GM19023 (cell line): ENCODE data around the gene RPS19BP1.
A peak's percentile ranks its signal among the peaks of the same experiment; 100 is the strongest.

ENCODE experiments used
- ATAC-seq: cut with Tn5 transposase; IDR thresholded peaks from one replicate; pipeline ENCODE4 v1.9.1; 2021; ENCODE audit warnings: mild to moderate bottlenecking, moderate library complexity; ENCODE audit not compliant: unreplicated experiment

The RPS19BP1 gene, protein sequence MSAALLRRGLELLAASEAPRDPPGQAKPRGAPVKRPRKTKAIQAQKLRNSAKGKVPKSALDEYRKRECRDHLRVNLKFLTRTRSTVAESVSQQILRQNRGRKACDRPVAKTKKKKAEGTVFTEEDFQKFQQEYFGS

DNA sequence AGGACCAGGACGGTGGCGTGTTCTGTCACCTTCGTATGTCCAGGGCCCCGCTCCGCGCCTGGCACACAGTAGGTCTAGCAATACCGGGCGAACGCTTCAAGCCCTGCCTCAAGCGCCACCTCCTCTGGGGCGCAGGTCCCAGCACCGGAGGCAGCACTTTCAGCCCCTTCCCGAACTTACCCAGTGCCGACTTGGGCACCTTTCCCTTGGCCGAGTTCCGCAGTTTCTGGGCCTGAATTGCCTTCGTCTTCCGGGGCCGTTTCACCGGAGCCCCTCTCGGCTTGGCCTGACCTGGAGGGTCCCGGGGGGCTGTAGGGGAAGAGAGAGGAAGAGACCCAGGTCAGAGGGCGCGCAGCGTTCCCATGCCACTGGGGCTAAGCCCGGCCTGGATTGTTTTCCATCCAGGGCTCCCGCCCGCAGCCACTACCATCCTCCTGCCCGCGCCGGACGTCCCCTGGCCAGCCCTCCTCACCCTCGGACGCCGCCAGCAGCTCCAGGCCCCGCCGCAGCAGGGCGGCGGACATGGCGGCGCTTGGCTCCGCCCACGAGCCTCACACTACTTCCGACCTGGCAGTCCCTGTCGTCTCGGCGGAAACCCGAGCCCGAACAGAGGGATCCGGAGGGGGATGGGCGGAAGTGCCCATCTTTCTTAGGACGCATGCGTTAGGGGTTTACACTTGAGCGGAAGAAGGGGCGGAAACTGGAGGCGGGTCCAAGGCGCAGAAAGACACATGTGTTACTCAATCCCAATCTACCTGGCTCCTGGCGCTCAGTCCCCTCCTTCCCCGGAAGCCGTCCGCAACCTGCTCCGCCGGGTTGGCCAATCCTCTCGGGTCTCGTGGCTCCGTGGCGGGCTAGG, at the start of gene RPS19BP1:
Gene RPS19BP1 (minus strand): TSS at position 534 of the 859 bp plus-strand sequence. CDS start 10 bp downstream, at position 524.
- ATAC-seq: peak; percentile 80

DNA sequence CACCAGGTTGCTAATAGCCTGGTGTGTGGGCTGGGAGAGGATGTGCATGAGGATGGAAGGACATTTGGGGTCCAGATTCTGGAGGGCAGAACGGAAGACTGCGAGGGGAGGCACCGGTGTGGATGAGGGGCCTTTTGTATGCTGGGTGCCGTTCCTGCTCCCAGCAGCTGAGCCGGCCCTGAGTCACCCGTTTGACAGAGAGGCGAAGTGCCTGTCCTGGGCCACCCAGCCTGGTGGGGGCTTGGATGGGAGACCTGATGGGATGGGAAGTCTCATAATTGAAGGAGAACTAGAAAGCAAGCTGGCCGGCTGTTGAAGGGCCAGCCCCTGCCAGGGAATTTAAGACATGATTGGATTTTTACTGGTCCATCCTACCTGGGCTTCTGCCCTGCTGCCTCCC, 48.8 kb upstream of the RPS19BP1 start:
- no peak for ATAC-seq

DNA sequence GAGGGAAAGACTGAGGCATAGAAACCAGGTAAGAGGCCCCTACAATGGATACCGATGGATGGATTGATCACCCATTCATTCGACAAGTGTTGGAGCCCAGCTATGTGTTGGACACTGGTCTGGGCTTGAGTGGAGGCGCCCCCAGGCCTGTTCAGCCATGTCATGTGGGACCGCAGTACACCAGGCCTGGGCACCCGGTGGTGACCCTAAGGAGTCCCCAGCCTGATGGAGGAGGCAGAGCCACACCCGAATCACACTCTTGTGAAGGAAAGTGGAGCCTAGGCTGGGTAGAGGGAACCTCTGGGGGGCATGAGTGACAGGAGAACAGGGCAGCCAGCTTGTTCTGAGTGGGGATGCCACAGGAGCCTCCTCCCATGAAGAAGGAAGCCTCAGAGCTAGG, 48.2 kb upstream of the RPS19BP1 start:
- ATAC-seq: no peak

DNA sequence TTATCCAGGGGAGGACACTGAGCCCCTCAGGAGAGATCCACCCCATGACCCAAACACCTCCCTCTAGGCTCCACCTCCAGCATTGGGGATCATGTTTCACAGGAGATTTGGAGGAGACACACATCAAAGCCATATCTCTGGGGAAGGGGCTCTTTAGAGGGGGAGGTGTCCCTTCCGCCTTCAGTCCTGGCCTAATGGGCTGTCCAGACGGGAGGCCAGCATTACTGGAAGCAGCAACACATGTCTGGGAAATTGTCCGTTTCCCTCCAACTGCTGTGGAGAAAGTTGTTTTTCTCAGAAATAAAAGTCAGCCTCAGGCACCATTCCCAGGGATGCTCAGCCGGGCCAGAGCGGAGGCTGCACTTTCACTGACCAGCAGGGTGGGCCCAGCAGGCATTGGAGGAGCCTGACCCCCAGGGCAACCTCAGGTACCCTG, 47.5 kb upstream of the RPS19BP1 start:
- ATAC-seq: no peak

DNA sequence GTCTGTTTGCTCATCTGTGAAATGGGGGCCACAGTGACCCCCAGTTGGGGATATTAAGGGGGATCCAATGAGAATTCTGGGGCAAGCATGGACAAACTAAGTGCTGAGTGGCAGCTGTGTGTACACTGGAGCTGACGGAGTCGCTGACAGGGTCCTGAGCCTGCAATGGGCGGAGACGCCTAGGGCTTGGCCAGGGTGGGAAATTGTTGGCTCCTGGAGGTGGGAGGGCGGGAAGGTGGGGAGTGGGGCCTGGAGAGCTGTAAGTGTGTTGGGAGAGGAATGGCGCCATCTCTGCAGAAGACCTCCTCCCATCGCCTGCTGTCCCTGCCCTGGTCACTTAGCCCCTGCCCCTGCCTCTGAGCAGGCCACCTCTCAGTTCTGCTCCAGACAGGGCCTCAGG, 45.4 kb upstream of the RPS19BP1 start:
- ATAC-seq: no peak

DNA sequence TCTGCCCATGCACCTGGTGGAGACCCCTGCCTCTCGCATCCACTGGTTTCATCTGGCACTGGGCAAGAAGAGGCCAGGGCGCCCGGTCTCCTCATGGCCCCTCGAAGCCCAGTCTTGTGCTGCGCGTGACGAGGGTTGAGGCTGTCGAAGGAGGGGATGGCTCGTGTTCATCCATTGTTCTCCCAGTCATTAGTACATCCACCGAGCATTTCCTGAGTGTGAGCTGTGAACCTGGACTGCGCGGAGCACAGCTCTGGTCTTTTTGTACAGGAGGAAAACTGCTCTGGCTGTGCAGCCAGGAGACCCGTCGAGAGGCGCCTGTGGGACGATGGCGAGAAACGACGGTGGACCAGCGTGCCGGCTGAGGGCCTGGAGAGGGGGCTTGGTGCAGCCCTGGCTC, 44.8 kb upstream of the RPS19BP1 start:
- no peak for ATAC-seq

DNA sequence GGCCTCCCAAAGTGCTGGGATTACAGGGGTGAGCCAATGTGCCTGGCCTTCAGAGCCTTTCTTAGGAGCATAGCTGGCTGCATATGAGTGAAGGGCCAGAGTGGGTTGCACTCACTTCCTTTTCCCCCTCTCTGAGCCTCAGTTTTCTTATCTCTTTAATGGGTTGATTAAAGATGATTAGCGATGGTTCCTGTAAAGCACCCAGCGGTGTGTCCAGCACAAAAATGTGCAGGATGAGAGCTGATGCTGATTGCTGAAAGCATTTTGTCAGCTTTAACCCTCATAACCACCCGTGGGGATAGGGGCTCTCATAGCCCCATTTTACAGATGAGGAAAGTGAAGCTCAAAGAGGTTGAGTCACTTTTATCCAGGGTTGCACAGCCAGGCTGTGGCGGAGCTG, 43.5 kb upstream of the RPS19BP1 start:
- no peak for ATAC-seq

DNA sequence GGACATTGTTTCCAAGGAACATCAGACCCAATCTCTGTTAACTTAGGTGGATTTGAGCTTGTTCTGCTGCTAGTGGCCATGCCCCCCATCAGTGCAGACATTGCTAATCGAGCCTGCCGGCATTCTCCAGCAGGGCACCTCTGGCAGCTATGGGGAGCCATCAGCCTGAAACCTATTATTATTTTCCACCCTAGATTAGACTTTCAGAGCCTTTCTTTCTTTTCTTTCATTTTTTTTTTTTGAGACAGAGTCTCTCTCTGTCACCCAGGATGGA, 42.9 kb upstream of the RPS19BP1 start:
- ATAC-seq: no peak

DNA sequence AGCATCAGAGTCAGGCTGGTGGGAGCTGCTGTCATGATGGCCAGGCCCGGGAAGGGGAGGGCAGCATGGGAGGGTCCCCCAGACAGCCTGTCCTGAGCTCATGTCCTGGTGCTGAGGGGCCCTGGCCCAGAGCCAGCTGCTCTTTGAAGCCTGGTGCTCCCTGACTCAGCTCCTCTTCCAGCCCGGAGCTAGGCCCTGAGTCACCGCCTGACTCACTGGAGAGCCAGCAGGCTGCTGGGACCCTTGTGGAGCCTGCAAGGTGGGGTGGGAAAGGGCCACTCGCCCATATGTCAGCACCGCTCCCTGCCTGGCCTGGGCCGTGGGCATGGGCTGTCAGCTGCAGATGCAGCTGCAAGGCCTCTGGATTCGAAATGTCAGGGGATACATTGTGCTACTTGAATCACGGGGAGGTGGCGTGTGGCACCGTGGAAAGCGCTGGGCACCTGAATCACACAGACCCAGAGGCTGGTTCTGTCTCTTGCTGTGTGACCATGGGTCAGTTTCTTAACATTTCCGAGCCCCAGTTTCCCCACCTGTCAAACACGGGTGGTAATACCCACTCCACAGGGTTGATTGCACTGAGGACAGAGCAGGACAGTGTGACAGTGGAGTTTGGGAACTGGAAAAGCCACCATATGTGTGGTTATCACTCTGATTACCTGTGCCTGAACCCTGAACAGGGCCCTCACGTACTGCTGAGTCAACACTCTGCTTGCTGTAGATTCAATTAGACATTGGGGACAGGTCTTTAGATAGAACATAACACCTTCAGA, 42.4 kb upstream of the RPS19BP1 start:
- ATAC-seq: no peak

DNA sequence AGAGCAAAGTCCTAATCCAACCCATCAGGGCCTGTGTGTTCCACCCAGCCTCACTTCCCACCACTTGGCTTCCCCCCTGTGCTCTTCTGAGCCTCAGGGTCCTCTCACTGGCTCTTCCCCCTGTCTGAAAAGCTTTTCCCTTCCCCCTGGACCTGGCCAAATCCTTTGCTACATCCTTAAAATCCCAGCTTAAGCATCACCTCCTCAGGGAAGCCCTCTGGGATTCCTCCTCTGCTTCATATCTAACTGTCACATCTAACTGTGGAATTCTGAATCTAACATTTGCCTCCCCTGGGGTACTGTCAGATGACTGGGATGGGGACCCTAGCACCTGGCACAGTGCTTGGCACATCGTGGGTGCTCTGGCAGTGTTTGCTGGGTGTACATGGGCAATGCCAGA, 39.0 kb upstream of the RPS19BP1 start:
- ATAC-seq: no peak

DNA sequence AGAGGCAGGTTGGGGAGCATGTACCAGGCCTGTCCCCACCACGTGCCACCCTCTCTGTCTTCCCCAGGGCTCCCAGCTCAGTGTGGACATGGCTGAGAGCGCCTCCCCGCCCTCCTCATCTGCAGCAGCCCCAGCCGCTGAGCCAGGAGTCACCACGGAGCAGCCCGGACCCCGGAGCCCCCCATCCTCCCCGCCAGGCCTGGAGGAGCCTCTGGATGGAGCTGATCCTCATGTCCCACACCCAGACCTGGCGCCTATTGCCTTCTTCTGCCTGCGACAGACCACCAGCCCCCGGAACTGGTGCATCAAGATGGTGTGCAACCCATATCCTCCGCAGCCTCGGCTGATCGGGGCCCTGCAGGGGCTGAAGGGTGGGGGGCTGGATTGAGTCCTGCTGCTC, 38.1 kb upstream of the RPS19BP1 start, which contains the start of gene CACNA1I:
Gene CACNA1I (plus strand): TSS at position 89 of the 400 bp plus-strand sequence. CDS start 0 bp downstream, at position 89.
- ATAC-seq: no peak

DNA sequence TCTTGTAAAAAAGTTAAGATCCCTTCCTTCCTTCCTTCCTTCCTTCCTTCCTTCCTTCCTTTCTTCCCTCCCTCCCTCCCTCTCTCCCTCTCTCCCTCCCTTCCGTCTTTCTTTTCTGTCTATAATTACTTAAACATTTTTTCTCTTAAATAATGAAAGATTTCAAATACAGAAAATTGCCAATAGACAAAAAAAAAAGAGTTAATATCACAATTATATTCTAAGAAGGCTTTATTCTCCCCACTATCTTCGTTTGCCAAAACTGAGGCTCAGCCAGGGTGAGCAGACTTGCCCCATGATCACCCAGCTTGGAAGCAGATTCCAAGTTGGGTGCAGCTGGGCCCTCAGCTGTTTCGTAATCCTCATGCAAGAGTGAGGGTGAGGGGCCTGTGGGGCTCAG, 37.7 kb upstream of the RPS19BP1 start:
- no peak for ATAC-seq

DNA sequence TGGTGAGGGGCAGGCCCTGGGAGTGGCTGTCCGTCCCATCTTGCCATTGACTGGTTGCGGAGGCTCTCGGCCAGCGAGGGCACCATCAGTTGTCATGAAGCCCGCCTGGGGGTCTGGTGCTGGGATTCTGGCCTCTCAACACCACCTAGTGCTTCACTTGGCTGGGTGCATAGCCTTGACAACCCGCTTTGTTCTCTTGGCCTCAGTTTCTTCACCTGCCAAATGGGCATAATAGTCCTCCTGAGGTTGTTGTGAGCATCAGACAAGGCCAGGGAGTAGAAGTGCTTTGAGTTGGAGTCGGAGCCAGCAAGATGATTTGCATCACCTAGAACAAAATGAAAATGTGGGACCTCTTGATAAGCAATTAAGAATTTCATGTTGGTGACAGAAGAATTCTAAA, 36.5 kb upstream of the RPS19BP1 start:
- no peak for ATAC-seq

DNA sequence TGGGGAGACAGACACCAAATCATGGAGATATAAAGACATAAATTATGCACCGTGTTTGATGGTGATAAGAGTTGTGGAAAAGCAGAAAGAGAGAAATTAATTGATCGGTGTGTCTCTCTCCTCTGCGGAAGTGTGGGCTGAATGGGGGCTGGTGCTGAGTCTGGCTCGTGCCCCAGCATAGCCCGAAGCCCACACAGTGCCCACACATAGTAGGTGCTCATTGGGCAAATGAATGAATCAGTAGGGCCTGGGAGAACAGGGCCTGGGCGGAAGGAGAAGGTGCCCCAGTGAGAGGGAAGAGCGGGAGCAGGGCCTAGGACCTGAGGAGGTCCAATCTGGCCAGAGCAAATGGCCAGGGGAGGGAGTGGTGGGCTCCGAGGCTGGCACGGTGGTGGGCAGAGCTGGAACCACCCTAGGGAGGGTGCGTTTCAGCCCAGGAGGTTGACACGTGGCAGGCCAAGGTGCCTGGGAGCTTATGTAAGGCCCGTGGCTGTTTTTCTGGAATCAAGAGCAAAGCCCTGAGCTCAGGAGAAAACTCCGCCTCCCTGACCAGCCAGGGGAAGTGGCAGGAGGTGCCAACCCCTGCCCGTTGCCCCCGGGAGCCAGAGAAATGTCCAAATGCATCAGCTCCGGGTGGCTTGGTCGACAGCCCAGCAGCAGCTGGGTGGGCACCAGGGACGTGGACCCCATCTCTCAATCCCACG, 35.9 kb upstream of the RPS19BP1 start:
- no peak for ATAC-seq

DNA sequence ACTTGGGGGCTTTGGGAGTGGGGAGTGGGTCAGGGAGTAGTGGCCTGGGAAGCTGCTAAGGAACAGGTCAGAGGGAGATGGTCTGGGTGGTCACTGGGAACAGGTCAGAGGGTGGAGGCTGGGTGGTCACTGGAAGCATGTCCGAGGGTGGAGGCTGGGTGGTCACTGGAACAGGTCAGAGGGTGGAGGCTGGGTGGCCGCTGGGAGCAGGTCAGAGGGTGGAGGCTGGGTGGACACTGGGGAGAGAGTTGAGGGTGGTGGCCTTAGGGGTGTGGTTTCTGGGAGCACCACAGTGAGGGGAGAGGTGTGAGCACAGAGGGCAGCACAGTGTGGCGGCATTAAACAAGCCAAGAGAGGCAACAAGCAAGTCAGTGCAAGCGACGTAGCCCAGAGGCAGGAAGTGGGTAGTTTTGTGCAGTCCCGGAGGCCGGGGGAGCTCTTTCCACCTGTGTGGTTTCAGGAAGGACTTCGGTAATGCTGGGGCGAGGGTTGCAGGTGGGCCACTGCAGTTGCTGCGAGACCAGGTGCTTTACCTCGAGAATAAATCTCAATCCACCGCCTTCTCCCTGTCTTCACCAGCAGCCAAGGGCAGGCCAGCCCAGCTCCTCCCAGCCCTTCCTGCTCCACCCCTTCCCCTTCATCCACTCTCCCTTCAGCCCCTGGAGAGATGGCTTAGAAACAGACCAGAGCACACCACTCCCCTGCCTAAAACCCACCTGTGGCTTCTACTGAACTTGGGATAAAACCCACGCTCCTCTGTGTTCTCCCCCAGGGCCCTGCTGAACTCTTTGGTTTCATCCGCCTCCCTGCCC, 34.8 kb upstream of the RPS19BP1 start:
- no peak for ATAC-seq

DNA sequence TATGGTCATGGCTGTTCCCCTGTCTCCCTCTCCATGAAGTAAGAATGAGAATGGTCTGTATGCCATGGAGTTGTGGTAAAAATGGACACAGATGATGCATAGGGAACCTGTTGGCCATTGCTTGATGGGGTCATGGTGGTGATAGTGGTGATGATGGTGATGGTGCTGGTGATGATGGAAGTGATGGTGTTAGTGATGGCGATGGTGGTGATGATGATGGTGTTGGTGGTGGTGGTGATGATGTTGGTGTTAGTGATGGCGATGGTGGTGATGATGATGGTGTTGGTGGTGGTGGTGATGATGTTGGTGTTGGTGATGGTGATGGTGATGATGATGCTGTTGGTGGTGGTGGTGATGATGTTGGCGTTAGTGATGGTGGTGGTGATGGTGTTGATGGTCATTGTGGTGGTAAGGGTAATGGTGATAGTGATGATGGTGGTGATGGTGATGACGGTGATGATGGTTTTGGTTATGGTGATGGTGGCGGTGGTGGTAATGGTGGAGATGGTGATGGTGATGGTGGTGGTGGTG, 32.9 kb upstream of the RPS19BP1 start:
- no peak for ATAC-seq

DNA sequence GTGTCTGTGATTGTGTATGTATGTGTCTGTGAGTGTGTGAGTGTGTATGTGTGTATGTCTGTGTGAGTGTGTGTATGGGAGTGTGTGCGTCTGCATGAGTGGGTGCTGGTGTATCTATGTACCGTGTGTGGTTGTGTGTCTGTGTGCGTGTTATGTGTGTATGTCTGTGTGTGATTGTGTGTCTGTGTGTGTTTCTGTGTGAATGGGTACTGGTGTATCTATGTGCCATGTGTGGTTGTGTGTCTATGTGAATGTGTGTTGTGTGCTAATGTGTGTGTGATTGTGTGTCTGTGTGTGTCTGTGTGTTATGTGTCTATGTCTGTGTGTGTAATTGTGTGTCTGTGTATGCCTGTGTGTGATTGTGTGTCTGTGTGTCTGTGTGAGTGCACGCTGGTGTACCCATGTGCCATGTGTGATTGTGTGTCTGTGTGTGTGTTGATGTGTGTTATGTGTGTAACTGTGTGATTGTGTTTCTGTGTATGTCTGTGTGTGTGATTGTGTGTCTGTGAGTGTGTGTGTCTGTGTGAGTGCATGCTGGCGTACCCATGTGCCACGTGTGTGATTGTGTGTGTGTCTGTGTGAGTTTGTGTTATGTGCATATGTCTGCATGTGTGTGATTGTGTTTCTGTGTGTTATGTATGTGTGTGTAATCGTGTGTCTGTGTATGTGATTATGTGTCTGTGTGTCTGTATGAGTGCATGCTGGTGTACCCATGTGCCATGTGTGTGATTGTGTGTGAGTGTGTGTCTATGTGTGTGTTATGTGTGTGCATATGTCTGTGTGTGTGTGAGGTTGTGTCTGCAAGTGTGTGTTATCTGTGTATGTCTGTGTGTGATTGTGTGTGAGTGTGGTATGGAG, 31.3 kb upstream of the RPS19BP1 start:
- no peak for ATAC-seq

DNA sequence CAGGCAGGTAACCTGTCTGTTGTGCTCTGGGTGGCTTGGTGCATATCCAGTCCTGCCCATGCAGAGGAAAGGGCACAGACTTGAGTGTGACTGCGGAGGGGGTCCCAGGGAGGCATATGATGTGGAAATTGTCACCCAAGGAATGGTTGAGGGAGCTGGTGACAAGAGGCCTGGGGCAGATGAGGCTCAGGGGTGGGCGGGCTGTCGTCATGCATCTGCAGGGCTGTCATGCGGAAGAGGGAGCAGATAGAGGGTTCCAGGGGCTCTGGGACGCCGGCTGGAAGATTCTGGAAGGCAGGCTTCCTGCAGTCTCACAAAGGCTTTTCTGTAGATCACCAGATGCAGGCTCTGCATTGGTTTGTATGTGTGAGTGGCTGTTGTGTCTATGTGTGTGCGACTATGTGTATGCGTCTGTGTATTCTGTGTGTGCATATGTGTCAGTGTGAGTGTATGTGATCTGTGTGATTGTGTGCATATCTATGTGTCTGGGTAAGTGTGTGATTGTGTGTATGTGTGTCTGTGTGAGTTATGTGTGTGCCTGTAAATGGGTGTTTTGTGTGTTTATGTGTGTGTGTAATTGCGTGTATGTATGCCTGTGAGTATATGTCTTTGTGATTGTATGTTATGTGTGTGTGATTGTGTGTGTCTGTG, 30.4 kb upstream of the RPS19BP1 start:
- no peak for ATAC-seq

DNA sequence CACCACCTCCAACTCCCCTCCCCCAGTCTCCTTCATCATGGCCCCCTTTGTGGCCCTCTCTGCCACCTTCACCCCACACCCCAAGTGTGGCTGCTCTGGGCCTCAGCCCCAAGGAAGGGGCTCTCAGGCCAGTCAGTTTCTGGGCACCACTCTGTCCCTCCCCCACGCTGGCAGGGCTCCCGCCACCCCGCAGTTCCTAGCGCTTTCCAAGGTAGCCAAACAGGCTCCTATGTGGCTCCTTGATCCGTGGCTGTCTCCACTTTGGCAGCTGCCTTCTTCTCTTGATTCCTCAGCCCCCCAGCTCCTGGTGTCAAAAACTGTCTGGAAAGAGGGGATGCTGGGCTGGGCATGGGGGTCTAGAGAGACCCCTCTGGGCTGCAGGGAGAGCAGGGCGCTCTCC, 27.6 kb upstream of the RPS19BP1 start:
- no peak for ATAC-seq
